DND-41 (cell line): ENCODE measurements around the gene ZFAND6.

ENCODE experiments used
- EZH2 ChIP-seq: IDR thresholded peaks from 3 replicates; pipeline ENCODE4 v1.6.1; 2012; ENCODE audit warnings: borderline replicate concordance, low read depth, mild to moderate bottlenecking, moderate library complexity, low read length, inconsistent platforms; ENCODE audit not compliant: severe bottlenecking
- TF ChIP-seq, protein P1 (sequence below): IDR thresholded peaks from 2 replicates; pipeline ENCODE4 v1.5.1; 2012; ENCODE audit warnings: borderline replicate concordance, low read length, moderate library complexity, mild to moderate bottlenecking; ENCODE audit not compliant: poor library complexity, severe bottlenecking; ENCODE audit errors: extremely low read depth

DNA sequence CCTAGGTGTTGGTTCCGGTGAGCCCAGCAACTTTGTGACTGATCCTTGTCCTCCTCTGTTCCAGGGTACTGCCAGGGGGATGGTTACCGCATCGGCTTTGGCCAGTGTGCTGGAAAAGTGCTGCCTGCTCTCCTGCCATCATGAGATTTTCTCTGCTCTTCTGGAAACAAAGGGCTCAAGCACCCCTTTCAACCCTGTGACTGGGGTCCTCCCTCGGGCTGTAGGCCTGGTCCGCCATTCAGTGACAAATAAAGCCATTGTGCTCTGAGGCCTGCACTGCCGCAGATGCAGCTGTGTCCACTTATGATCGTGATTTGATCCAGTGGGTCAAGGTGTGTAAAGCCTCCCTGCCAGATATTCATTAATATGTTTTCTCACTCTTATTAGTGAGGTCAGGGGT is 126.6 kb downstream of the ZFAND6 start:
- TF ChIP-seq, protein P1, sequence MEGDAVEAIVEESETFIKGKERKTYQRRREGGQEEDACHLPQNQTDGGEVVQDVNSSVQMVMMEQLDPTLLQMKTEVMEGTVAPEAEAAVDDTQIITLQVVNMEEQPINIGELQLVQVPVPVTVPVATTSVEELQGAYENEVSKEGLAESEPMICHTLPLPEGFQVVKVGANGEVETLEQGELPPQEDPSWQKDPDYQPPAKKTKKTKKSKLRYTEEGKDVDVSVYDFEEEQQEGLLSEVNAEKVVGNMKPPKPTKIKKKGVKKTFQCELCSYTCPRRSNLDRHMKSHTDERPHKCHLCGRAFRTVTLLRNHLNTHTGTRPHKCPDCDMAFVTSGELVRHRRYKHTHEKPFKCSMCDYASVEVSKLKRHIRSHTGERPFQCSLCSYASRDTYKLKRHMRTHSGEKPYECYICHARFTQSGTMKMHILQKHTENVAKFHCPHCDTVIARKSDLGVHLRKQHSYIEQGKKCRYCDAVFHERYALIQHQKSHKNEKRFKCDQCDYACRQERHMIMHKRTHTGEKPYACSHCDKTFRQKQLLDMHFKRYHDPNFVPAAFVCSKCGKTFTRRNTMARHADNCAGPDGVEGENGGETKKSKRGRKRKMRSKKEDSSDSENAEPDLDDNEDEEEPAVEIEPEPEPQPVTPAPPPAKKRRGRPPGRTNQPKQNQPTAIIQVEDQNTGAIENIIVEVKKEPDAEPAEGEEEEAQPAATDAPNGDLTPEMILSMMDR = no peak
- TF ChIP-seq EZH2 = no peak
